Measurements from ENCODE around the gene SAMD3.
"Not testable (repeated sequence)": the region's sequence is repeated elsewhere in the genome, so short reads cannot be mapped to it uniquely, and the experiment has no call there.

The SAMD3 gene

GRCh38 chr6:130149016-130149415, 73.7 kb downstream of the SAMD3 start:
- H3K4me3 Mint-ChIP-seq; H3K4me1 Mint-ChIP-seq; H3K27me3 Mint-ChIP-seq; ATAC-seq (ENCODE audit: low read depth); DNase-seq (ENCODE audit: low spot score in 2 of 2); H3K27ac Mint-ChIP-seq; H3K9me3 Mint-ChIP-seq: not testable (repeated sequence)
- peaks cover 15% of the 10 kb centered on the region for H3K36me3 Mint-ChIP-seq

GRCh38 chr6:130148181-130148580, 74.6 kb downstream of the SAMD3 start:
- H3K4me3 Mint-ChIP-seq, result no peak overlapping the region
- H3K9me3 Mint-ChIP-seq, result no peaks in the 10 kb centered on the region

DNA sequence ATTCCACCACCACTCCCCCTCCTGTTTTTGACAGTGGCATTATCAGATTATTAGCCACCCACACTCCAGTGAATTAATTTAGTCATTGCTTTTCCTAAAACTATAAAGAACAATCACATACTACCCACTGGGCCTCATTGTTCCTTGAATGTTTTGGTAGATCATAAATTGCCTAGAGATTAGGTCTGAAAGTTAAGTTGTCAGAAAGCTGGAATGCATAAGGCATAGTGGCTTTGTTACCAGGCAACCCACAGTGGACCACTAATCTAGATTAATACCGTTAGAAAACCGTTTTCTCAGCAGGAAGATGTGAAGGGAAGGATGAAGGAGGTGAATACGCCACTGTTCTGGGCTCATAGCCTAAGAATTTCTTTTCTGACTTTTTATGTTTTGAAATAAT, 75.6 kb downstream of the SAMD3 start:
- Mint-ChIP-seq H3K9me3 (no peaks in the 10 kb centered on the region), H3K27ac (peak overlapping the region; percentile 49), H3K36me3 (peaks cover 28% of the 10 kb centered on the region), H3K4me3 (no peak overlapping the region), H3K4me1 (no peaks in the 10 kb centered on the region), H3K27me3 (no peaks in the 10 kb centered on the region)
- ATAC-seq (ENCODE audit: low read depth), result no peak
- no peak for DNase-seq (ENCODE audit: low spot score in 2 of 2)

More at GRCh38 chr6:130148181-130148580, 74.6 kb downstream of the SAMD3 start:
- Mint-ChIP-seq H3K27ac (no peak overlapping the region), H3K36me3 (peaks cover 20% of the 10 kb centered on the region), H3K4me1 (no peaks in the 10 kb centered on the region), H3K27me3 (no peaks in the 10 kb centered on the region)
- ATAC-seq (ENCODE audit: low read depth) (no peak), DNase-seq (ENCODE audit: low spot score in 2 of 2) (no peak)

DNA sequence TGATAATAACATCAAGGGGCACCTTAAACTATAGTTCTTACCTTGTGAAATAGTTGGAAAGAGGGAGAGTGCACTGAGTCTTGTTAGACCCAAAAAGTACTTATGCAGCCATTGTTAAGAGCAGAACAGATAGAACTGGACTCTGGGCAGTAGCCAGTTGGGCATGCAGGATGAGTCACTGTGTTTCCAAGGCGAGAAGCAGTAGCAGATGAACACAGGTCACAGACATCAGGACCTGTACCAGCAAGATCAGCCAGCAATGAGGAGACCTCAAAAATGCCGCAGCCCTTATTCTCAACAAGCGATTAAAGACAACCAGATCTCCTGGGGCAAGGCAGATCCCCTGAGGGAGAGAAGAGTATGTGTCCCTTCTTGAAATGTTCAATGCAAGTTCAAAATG, 79.0 kb downstream of the SAMD3 start:
- DNase-seq (ENCODE audit: low spot score in 2 of 2) (no peak), ATAC-seq (ENCODE audit: low read depth) (no peak)
- Mint-ChIP-seq H3K9me3 (no peaks in the 10 kb centered on the region), H3K27me3 (no peaks in the 10 kb centered on the region), H3K27ac (no peak overlapping the region), H3K4me1 (no peaks in the 10 kb centered on the region), H3K36me3 (peaks cover 37% of the 10 kb centered on the region), H3K4me3 (no peak overlapping the region)

DNA sequence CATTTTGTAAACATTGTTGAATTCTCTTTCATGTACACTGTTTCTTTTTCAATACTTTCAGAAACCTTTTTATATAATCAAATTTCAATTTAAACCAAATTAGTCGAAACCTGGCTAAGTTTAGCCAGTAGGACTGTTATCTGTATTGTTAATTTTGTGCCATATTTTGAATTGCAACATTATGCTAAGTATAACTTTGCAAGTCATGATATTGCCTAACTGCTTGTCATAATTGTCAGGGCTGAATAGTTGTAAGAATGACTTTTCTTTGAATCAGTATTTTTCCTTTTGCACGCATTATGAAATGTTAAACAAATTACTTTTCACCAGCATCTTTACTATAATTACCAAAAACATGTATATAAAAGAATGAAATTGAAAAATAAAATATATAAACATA, 82.7 kb downstream of the SAMD3 start:
- Mint-ChIP-seq H3K4me3 (no peak overlapping the region), H3K4me1 (peaks cover 2% of the 10 kb centered on the region), H3K27me3 (no peaks in the 10 kb centered on the region), H3K36me3 (peaks cover 58% of the 10 kb centered on the region), H3K27ac (no peak overlapping the region), H3K9me3 (peaks cover 2% of the 10 kb centered on the region)
- DNase-seq (ENCODE audit: low spot score in 2 of 2) (no peak), ATAC-seq (ENCODE audit: low read depth) (no peak)

GRCh38 chr6:130138909-130139242, 83.9 kb downstream of the SAMD3 start:
- H3K36me3 Mint-ChIP-seq, result peaks cover 60% of the 10 kb centered on the region
- peaks cover 2% of the 10 kb centered on the region for H3K9me3 Mint-ChIP-seq
- DNase-seq (ENCODE audit: low spot score in 2 of 2), result no peak
- ATAC-seq (ENCODE audit: low read depth), result no peak
- no peak overlapping the region for H3K27ac Mint-ChIP-seq
- no peaks in the 10 kb centered on the region for H3K27me3 Mint-ChIP-seq
- H3K4me1 Mint-ChIP-seq, result peaks cover 2% of the 10 kb centered on the region
- no peak overlapping the region for H3K4me3 Mint-ChIP-seq

- Mint-ChIP-seq H3K27me3 (no peaks in the 10 kb centered on the region), H3K4me3 (no peak overlapping the region), H3K9me3 (peaks cover 2% of the 10 kb centered on the region), H3K36me3 (peaks cover 61% of the 10 kb centered on the region), H3K4me1 (peaks cover 3% of the 10 kb centered on the region), H3K27ac (no peak overlapping the region)
- ATAC-seq (ENCODE audit: low read depth), result no peak
- DNase-seq (ENCODE audit: low spot score in 2 of 2), result no peak
Observed at GRCh38 chr6:130138116-130138908, 84.4 kb downstream of the SAMD3 start.

DNA sequence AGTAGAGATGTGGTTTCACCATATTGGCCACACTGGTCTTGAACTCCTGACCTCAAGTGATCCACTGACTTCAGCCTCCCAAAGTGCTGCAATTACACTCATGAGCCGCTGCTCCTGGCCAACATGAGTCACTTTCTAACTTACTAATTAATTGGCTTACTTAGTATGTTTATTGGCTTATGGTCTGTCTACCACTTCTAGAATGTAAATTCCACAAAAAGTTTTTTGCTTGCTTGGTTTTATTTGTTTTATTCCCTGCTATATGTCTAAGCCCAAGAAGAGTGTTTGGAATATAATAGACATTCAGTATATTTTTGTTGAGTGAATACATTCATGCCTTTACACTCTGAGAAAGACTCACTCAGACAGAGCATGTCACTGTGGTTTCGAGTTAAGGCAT, 86.0 kb downstream of the SAMD3 start:
- Mint-ChIP-seq H3K9me3 (peaks cover 2% of the 10 kb centered on the region), H3K4me3 (no peak overlapping the region), H3K27ac (no peak overlapping the region), H3K4me1 (peaks cover 15% of the 10 kb centered on the region), H3K36me3 (peaks cover 54% of the 10 kb centered on the region), H3K27me3 (no peaks in the 10 kb centered on the region)
- no peak for ATAC-seq (ENCODE audit: low read depth)
- DNase-seq (ENCODE audit: low spot score in 2 of 2), result no peak

GRCh38 chr6:130134582-130134981, 88.2 kb downstream of the SAMD3 start:
- H3K4me3 Mint-ChIP-seq, result no peak overlapping the region
- DNase-seq (ENCODE audit: low spot score in 2 of 2), result no peak
- peaks cover 25% of the 10 kb centered on the region for H3K4me1 Mint-ChIP-seq
- H3K36me3 Mint-ChIP-seq, result peaks cover 52% of the 10 kb centered on the region
- H3K9me3 Mint-ChIP-seq, result peaks cover 2% of the 10 kb centered on the region
- ATAC-seq (ENCODE audit: low read depth), result no peak
- no peaks in the 10 kb centered on the region for H3K27me3 Mint-ChIP-seq
- no peak overlapping the region for H3K27ac Mint-ChIP-seq

- H3K9me3 Mint-ChIP-seq, result peaks cover 2% of the 10 kb centered on the region
- DNase-seq (ENCODE audit: low spot score in 2 of 2), result no peak
- ATAC-seq (ENCODE audit: low read depth), result peak; percentile 51
- peaks cover 48% of the 10 kb centered on the region for H3K36me3 Mint-ChIP-seq
- no peaks in the 10 kb centered on the region for H3K27me3 Mint-ChIP-seq
- H3K4me3 Mint-ChIP-seq, result peak overlapping the region; percentile 41
- peaks cover 30% of the 10 kb centered on the region for H3K4me1 Mint-ChIP-seq
- peak overlapping the region; percentile 91 for H3K27ac Mint-ChIP-seq
Observed at GRCh38 chr6:130132286-130132701, 90.5 kb downstream of the SAMD3 start.

DNA sequence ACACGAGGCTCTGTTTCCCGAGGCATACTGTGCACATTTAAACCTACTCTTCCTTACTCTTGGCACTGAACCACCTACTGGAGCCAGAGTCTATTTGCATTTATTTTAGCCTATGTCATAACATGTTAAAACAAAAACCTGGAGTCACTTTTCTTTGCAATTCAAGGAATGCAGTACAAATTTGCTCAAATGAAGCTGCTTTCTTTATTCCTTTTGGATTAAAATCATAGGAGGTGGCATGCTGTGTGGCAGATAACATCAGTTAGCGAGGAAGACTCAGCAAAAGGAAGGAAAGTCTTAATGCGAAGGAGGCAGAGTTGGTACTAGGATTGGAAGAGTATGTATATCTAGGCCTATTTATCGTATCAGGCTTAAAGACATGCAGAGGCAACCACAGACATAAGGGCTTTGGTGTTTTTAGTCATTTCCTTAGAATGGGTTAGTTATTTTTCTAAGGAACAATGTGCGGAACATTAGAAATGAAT, 92.9 kb downstream of the SAMD3 start:
- Mint-ChIP-seq H3K4me3 (no peak overlapping the region), H3K4me1 (peaks cover 36% of the 10 kb centered on the region), H3K36me3 (peaks cover 46% of the 10 kb centered on the region), H3K27me3 (no peaks in the 10 kb centered on the region), H3K9me3 (no peaks in the 10 kb centered on the region), H3K27ac (peak overlapping the region; percentile 46)
- ATAC-seq (ENCODE audit: low read depth), result no peak
- no peak for DNase-seq (ENCODE audit: low spot score in 2 of 2)

DNA sequence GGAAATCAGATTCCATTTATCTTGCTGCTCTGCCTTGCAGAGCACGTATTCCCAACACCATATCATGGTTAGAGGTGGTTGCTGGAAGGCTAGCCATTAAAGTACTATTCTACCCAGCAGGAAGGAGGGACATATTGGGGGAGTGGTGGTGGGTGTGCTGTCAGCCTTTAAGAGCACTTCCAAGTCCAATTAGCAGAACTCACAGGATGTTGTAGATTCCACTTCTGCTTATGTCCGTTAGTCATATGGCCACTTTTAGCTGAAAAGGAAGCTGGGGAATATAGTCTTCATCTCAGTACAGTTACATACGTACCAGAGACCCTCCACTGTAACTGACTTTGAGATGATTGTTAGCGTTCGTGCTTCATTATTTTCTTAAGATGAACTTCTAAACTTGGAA, 94.4 kb downstream of the SAMD3 start:
- H3K36me3 Mint-ChIP-seq, result peaks cover 39% of the 10 kb centered on the region
- no peak overlapping the region for H3K4me3 Mint-ChIP-seq
- no peak overlapping the region for H3K27ac Mint-ChIP-seq
- ATAC-seq (ENCODE audit: low read depth), result no peak
- no peaks in the 10 kb centered on the region for H3K9me3 Mint-ChIP-seq
- DNase-seq (ENCODE audit: low spot score in 2 of 2), result no peak
- peaks cover 35% of the 10 kb centered on the region for H3K4me1 Mint-ChIP-seq
- no peaks in the 10 kb centered on the region for H3K27me3 Mint-ChIP-seq

DNA sequence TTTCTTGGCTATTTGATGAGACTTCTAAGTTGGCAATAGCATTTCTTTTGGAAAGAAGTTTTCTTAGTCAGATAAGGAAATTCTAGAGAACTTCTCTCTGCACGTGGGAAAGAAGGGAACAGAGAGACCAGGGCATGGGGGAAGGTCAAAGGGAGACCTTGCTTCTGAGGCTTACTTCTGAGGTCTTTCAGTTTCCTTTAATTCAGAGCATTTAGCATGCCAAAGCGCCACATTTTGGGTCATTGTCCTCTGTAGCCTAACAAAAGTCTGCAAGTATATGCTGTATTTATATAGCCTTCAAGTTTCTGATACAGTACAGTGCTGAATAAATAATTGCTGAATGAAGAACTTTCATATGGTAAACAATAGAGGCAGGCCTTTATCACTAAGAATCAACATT, 95.6 kb downstream of the SAMD3 start:
- Mint-ChIP-seq H3K36me3 (peaks cover 34% of the 10 kb centered on the region), H3K4me1 (peaks cover 27% of the 10 kb centered on the region), H3K9me3 (no peaks in the 10 kb centered on the region), H3K4me3 (no peak overlapping the region), H3K27me3 (no peaks in the 10 kb centered on the region), H3K27ac (no peak overlapping the region)
- DNase-seq (ENCODE audit: low spot score in 2 of 2), result no peak
- ATAC-seq (ENCODE audit: low read depth), result no peak

DNA sequence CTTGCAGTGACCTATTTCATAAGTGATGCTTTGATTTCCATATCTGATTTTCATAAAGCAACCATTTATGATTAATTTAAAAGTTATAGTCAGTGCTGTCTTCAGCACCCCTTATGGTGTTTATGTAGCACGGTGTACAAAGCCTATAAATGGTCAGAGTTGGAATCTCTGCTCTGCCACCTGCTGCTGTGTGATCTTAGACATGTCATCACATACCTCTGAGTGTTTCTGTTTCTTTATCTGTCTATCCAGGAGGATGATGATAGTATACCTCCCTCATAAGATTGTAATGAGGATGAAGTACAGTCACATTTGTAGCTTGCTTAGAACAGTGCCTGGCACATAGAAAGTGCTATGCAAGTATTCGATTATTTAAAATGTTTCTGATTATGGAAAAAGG, 100.5 kb downstream of the SAMD3 start:
- Mint-ChIP-seq H3K9me3 (no peaks in the 10 kb centered on the region), H3K4me3 (no peak overlapping the region), H3K27ac (no peak overlapping the region), H3K36me3 (peaks cover 22% of the 10 kb centered on the region), H3K4me1 (peaks cover 18% of the 10 kb centered on the region), H3K27me3 (no peaks in the 10 kb centered on the region)
- no peak for ATAC-seq (ENCODE audit: low read depth)
- no peak for DNase-seq (ENCODE audit: low spot score in 2 of 2)

GRCh38 chr6:130120731-130121130, 102.0 kb downstream of the SAMD3 start:
- peak overlapping the region; percentile 65 for H3K27ac Mint-ChIP-seq
- H3K36me3 Mint-ChIP-seq, result peaks cover 14% of the 10 kb centered on the region
- peak; percentile 54 for ATAC-seq (ENCODE audit: low read depth)
- H3K4me1 Mint-ChIP-seq, result peaks cover 18% of the 10 kb centered on the region
- H3K27me3 Mint-ChIP-seq, result no peaks in the 10 kb centered on the region
- DNase-seq (ENCODE audit: low spot score in 2 of 2), result no peak
- H3K9me3 Mint-ChIP-seq, result no peaks in the 10 kb centered on the region
- H3K4me3 Mint-ChIP-seq, result no peak overlapping the region
